K562 (cell line): ENCODE data around the gene FAM174C. TPM values are rescaled to one million over a fixed set of nuclear protein-coding genes. Genes with fewer than 3 reads are reported as not detected.

ENCODE experiments used
- POLR2AphosphoS5 ChIP-seq: IDR thresholded peaks from 2 replicates; pipeline ENCODE4 v1.6.1; 2011; ENCODE audit warnings: mild to moderate bottlenecking, low read depth, low read length, moderate library complexity; ENCODE audit not compliant: control insufficient read depth, insufficient read depth
- POLR2B ChIP-seq: fragments of 450-650 bp; IDR thresholded peaks from 2 replicates; pipeline ENCODE4 v1.6.1; 2018; ENCODE audit warnings: low read depth; ENCODE audit not compliant: partially characterized antibody
- RBFOX2 ChIP-seq: fragments of 200-400 bp; formaldehyde crosslinking; IDR thresholded peaks from 2 replicates; pipeline ENCODE4 v1.6.1; 2017; ENCODE audit warnings: low read depth, mild to moderate bottlenecking, low read length, moderate library complexity
- SUPT5H ChIP-seq: fragments of 450-650 bp; IDR thresholded peaks from 2 replicates; pipeline ENCODE4 v1.6.1; 2016
- TAF1 ChIP-seq: IDR thresholded peaks from 2 replicates; pipeline ENCODE4 v1.6.1; 2011; ENCODE audit warnings: mild to moderate bottlenecking, low read length, moderate library complexity; ENCODE audit not compliant: insufficient read depth, control insufficient read depth, severe bottlenecking; ENCODE audit errors: extremely low read depth
- TBL1XR1 ChIP-seq, 2 experiments: IDR thresholded peaks; 2 replicates each; pipeline ENCODE4 v1.6.1; 2012; ENCODE audit warnings: improper control_type of control experiment in 2 of 2, low read length in 2 of 2, mild to moderate bottlenecking in 1 of 2
- VEZF1 ChIP-seq: fragments of 200-800 bp; sonication (Bioruptor generic); IDR thresholded peaks from 2 replicates; pipeline ENCODE4 v1.6.1; 2017; ENCODE audit warnings: missing genetic modification characterization, missing compliant biosample characterization
- polyA plus RNA-seq, 8 experiments: library from polyadenylated mRNA; depleted of rRNA in 4 of 8; stranded (reverse) in 5 of 8; unstranded in 3 of 8; fragments of >200 nt; fragmentation: Nextera tagmentation in 2 of 8; fragmentation: Illumina TruSeq in 1 of 8; extraction: Ambion mirVana in 2 of 8; extraction: Trizol in 1 of 8; gene quantifications; 2 replicates each; pipeline versions ENCODE4 v1.2.1 to v1.2.3, GENCODE V29; 2011 to 2014; ENCODE audit warnings: inconsistent platforms in 1 of 8, missing spikeins in 1 of 8
- total RNA-seq, 7 experiments: library from RNA; depleted of rRNA in 6 of 7; stranded (reverse); fragments of >200 nt in 6 of 7; fragmentation: Illumina TruSeq in 2 of 7; extraction: Trizol in 2 of 7; gene quantifications; 2 replicates each; pipeline versions ENCODE4 v1.2.1 to v1.2.3, GENCODE V29; 2011 to 2021; ENCODE audit warnings: low replicate concordance in 1 of 7
- TF ChIP-seq, protein P1 (sequence below): fragments of 450-650 bp; formaldehyde crosslinking; conservative IDR thresholded peaks from 2 replicates; pipeline ENCODE4 v1.4.0; 2022; ENCODE audit warnings: mild to moderate bottlenecking, missing genetic modification characterization

The FAM174C gene
- total and polyA plus RNA-seq, 9 of the 15 experiments (the other 6 are each of a cell fraction or from before 2014, with no cell fraction given): 0.66 to 89.6 (median 20.3) TPM

DNA sequence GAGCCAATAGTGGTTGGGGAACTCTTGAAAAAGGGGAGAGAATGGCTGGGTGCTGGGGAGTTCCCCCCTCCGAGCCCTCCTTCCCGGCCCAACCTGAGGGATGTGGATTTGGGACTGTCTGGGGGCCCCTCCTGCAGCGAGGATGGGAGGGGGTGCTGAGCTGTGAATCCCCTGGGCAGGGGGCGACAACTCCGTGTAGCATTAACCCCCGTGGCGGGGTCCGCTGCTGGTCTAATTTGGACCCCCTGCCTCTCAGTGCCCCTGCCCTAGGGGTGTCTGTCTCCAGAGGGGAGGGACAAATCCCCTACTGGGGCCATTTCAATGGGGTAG lies 17.2 kb upstream of the FAM174C start (continued):
- TF ChIP-seq SUPT5H (peak; percentile 24), POLR2AphosphoS5 (0 out of 2 replicates have a peak, but pooled peaks have one; percentile 38), TAF1 (no peak), TBL1XR1 (IDR thresholded peaks at IDR 0.05; ENCODE audit: low read length in 2 of 2) (no peak), VEZF1 (CRISPR knock-in tag) (peak; percentile 39; the same call in 1 of the 2 replicates), RBFOX2 (peak; percentile 62), POLR2B (peak; percentile 42)
- TF ChIP-seq, protein P1, sequence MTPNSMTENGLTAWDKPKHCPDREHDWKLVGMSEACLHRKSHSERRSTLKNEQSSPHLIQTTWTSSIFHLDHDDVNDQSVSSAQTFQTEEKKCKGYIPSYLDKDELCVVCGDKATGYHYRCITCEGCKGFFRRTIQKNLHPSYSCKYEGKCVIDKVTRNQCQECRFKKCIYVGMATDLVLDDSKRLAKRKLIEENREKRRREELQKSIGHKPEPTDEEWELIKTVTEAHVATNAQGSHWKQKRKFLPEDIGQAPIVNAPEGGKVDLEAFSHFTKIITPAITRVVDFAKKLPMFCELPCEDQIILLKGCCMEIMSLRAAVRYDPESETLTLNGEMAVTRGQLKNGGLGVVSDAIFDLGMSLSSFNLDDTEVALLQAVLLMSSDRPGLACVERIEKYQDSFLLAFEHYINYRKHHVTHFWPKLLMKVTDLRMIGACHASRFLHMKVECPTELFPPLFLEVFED (CRISPR knock-in tag): 0 out of 2 replicates have a peak, but pooled peaks have one; percentile 31
- TF ChIP-seq, all 486 proteins: peak for 12
